Right atrium auricular region (tissue), 2 donors: ENCODE measurements around the gene FMO3. TPM values are rescaled to one million over a fixed set of nuclear protein-coding genes. Genes with fewer than 3 reads are reported as not detected.
A peak's percentile ranks its signal among the peaks of the same experiment; 100 is the strongest.

Experiments
- DNase-seq: peaks from one replicate; pipeline ENCODE4 v3.0.0-alpha.2; 2019; ENCODE audit warnings: low spot score
- H3K27ac ChIP-seq, 2 donors: fragments of 200-600 bp; sonication (generic); 1 replicate in 1 of 2; 2 replicates in 1 of 2; pipeline ENCODE4 v1.5.1; 2016 to 2019
- H3K27me3 ChIP-seq, 2 donors: fragments of 200-600 bp; sonication (generic); one replicate each; pipeline versions ENCODE4 v1.5.1 to v1.6.0; 2017 to 2019
- H3K36me3 ChIP-seq: fragments of 200-600 bp; sonication (generic); one replicate; pipeline ENCODE4 v1.5.1; 2016
- H3K4me1 ChIP-seq, 2 donors: fragments of 200-600 bp; sonication (generic); one replicate each; pipeline versions ENCODE4 v1.5.1 to v1.6.0; 2017 to 2019
- H3K4me3 ChIP-seq, 2 donors: fragments of 200-600 bp; sonication (generic); 1 replicate in 1 of 2; 2 replicates in 1 of 2; pipeline ENCODE4 v1.5.1; 2017 to 2019; ENCODE audit warnings: mild to moderate bottlenecking in 1 of 2, moderate library complexity in 1 of 2
- H3K9me3 ChIP-seq, 2 donors: fragments of 200-600 bp; sonication (generic); one replicate each; pipeline ENCODE4 v1.5.1; 2019
- total RNA-seq, 2 donors: library from RNA; depleted of rRNA; stranded (reverse); fragments of >200 nt; gene quantifications; one replicate each; pipeline ENCODE4 v1.1.0, GENCODE V29; 2016
- TF ChIP-seq, protein P1 (sequence below), 2 donors: fragments of 200-600 bp; sonication (generic); IDR thresholded peaks; one replicate each; pipeline ENCODE4 v1.5.1; 2019; ENCODE audit warnings: antibody characterized with exemption in 2 of 2

Gene FMO3
- total RNA-seq, 2 donors from 2014 or later, result 2.4 TPM

DNA sequence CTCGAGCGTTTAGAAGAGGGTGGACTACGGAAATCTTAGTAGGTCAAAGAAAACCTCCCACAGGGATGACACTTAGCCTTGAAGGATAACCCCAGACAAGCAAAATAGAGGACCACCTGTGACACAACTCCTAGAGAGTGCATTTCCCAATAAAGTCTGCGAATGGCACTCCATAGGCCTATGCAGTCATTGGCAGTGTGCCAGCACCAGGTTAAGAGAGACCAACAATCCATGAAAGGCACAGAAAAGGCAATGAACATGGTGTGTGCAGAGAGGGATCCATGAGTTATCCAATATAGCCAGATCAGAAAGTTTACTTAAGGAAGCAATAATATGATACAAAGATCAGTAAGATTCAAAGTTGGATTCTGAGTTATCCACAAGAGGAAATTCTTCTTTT is 49.2 kb downstream of the FMO3 start:
- H3K27me3 ChIP-seq, result no peaks in the 10 kb centered on the region
- H3K9me3 ChIP-seq, result no peaks in the 10 kb centered on the region
- H3K4me1 ChIP-seq, result peaks cover 0 to 60% of the 10 kb centered on the region in 2 donors
- H3K4me3 ChIP-seq, result no peak overlapping the region
- TF ChIP-seq, protein P1, sequence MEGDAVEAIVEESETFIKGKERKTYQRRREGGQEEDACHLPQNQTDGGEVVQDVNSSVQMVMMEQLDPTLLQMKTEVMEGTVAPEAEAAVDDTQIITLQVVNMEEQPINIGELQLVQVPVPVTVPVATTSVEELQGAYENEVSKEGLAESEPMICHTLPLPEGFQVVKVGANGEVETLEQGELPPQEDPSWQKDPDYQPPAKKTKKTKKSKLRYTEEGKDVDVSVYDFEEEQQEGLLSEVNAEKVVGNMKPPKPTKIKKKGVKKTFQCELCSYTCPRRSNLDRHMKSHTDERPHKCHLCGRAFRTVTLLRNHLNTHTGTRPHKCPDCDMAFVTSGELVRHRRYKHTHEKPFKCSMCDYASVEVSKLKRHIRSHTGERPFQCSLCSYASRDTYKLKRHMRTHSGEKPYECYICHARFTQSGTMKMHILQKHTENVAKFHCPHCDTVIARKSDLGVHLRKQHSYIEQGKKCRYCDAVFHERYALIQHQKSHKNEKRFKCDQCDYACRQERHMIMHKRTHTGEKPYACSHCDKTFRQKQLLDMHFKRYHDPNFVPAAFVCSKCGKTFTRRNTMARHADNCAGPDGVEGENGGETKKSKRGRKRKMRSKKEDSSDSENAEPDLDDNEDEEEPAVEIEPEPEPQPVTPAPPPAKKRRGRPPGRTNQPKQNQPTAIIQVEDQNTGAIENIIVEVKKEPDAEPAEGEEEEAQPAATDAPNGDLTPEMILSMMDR (IDR thresholded peaks at IDR 0.05), result no peak
- no peak for DNase-seq
- no peaks in the 10 kb centered on the region for H3K36me3 ChIP-seq
- peak overlapping the region; percentile 66 to 80 for H3K27ac ChIP-seq

GRCh38 chr1:171140401-171140800 is 49.7 kb downstream of the FMO3 start:
- Histone ChIP-seq H3K4me3 (no peak overlapping the region), H3K4me1 (peaks cover 0 to 60% of the 10 kb centered on the region in 2 donors), H3K27me3 (no peaks in the 10 kb centered on the region), H3K27ac (peak overlapping the region; percentile 66 to 80), H3K9me3 (no peaks in the 10 kb centered on the region), H3K36me3 (no peaks in the 10 kb centered on the region)
- TF ChIP-seq, protein P1 (IDR thresholded peaks at IDR 0.05), result no peak
- no peak for DNase-seq

GRCh38 chr1:171140956-171141687 is 50.4 kb downstream of the FMO3 start:
- H3K9me3 ChIP-seq, result no peaks in the 10 kb centered on the region
- no peak overlapping the region for H3K4me3 ChIP-seq
- peak overlapping the region; percentile 66 to 80 for H3K27ac ChIP-seq
- no peaks in the 10 kb centered on the region for H3K36me3 ChIP-seq
- TF ChIP-seq, protein P1 (IDR thresholded peaks at IDR 0.05), result no peak
- DNase-seq, result no peak
- peaks cover 0 to 60% of the 10 kb centered on the region in 2 donors for H3K4me1 ChIP-seq
- no peaks in the 10 kb centered on the region for H3K27me3 ChIP-seq

DNA sequence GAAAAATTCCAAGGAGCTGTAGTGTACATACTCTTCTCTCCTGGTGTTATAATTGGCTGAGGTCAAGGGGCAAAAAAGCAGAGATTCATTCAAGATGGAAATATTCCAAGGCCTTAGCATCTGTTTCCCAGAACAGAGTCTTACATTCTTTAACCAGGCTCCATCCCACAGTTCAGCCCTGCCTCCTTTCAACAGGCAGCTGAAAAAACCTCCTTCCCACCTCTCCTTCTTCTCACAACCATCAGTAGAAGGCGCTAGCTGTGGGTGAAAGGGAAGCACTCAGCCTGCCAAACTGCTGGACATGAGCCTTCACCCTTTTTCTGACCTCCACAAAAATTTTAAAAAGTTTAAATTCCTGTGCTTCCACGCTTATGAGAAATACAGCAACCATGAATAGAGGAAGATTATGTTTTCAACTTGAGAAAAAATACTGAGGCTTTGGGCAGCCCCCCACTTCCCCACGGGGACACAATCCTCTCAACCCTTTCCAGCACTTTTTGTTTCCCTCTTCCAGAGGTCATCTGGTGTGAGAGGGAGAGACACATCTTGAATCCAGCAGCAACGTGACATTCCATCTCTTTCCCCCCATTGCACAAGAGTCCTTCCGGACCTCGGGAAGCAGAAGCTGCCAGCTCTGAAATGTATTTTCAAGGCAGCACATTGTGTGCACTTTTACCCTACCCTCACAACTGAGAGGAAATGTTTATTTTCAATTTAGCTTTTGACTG is 51.1 kb downstream of the FMO3 start:
- DNase-seq, result peak; percentile 75
- Histone ChIP-seq H3K27ac (peak overlapping the region; percentile 66 to 80), H3K4me1 (peaks cover 0 to 60% of the 10 kb centered on the region in 2 donors), H3K4me3 (no peak overlapping the region), H3K36me3 (no peaks in the 10 kb centered on the region), H3K27me3 (no peaks in the 10 kb centered on the region), H3K9me3 (no peaks in the 10 kb centered on the region)
- TF ChIP-seq, protein P1 (IDR thresholded peaks at IDR 0.05), result peak in 1 of 2 donors; percentile 32

DNA sequence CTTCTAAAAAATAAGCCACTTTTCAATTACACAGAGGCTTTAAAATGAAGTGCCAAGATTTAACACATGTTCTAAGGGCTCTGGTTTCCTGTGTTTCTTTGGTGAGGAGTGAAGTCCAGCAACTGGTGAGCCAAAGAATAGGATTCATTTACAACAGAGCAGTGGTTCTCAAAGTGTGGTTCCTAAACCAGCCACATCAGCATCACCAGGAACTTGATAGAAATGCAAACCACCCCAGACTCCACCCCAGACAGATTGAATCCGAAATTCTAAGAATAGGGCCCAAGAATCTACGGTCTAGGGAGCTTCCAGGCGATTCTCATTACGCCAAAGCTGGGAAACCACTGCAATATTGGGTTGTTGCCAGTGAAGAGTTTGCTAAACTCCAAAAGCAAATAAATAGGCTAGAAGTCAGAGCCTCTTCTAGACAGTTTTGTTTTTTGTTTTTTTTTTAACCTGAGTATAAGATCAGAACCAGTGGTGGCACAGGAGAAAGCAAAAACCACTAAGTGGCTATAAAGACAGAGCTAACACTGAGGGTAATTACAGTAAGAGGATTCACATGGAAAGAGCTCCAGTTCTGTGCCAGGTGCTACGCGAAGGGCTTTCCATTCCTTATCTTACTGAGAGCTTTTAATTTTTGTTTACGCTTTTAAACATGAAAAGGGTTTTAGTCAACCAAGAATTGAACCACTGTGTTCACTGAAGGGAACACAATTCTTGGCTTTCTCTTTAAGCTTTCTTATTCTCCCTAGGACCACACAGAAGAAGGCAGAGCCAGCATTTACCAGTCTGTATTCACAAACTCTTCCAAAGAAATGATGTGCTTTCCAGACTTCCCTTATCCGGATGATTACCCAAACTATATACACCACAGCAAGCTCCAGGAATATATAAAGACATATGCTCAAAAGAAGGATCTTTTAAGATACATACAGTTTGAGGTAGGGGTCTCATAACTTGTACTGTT is 52.0 kb downstream of the FMO3 start:
- Histone ChIP-seq H3K36me3 (no peaks in the 10 kb centered on the region), H3K4me3 (peak overlapping the region in 1 of 2 donors; percentile 3)
- DNase-seq, result peak; percentile 66

More for the DNA sequence above, 52.0 kb downstream of the FMO3 start:
- H3K27ac ChIP-seq, result peak overlapping the region; percentile 66 to 80
- no peaks in the 10 kb centered on the region for H3K9me3 ChIP-seq
- H3K4me1 ChIP-seq, result peaks cover 0 to 60% of the 10 kb centered on the region in 2 donors
- TF ChIP-seq, protein P1 (IDR thresholded peaks at IDR 0.05), result no peak
- no peaks in the 10 kb centered on the region for H3K27me3 ChIP-seq
